ENCODE measurements around the gene ADGRG2.

GRCh38 chrX:19063030-19063429, 59.2 kb downstream of the ADGRG2 start:
- TF ChIP-seq SUZ12 (IDR thresholded peaks at IDR 0.05) (no peak), PKNOX1 (IDR thresholded peaks at IDR 0.05) (no peak), FOXM1 (IDR thresholded peaks at IDR 0.05; ENCODE audit: borderline replicate concordance) (no peak), SP1 (IDR thresholded peaks at IDR 0.05) (no peak), ELF4 (IDR thresholded peaks at IDR 0.05) (no peak), BHLHE40 (IDR thresholded peaks at IDR 0.05; ENCODE audit: borderline replicate concordance) (no peak), HDGF (IDR thresholded peaks at IDR 0.05; ENCODE audit: borderline replicate concordance) (no peak), FOXK2 (IDR thresholded peaks at IDR 0.05) (no peak)
